GM21528 (cell line): ENCODE measurements around the gene TCTN3.
"Not testable (repeated sequence)": the region's sequence is repeated elsewhere in the genome, so short reads cannot be mapped to it uniquely, and the experiment has no call there.

ENCODE experiments used
- ATAC-seq: cut with Tn5 transposase; IDR thresholded peaks from one replicate; pipeline ENCODE4 v1.9.1; 2021; ENCODE audit warnings: mild to moderate bottlenecking, moderate library complexity; ENCODE audit not compliant: unreplicated experiment, low FRiP score

Gene TCTN3

GRCh38 chr10:95693668-95694534, at the start of gene TCTN3:
TCTN3 (minus strand) TSS chr10:95693927; CDS start chr10:95693899, 28 bp downstream.
- peak; percentile 99 for ATAC-seq

DNA sequence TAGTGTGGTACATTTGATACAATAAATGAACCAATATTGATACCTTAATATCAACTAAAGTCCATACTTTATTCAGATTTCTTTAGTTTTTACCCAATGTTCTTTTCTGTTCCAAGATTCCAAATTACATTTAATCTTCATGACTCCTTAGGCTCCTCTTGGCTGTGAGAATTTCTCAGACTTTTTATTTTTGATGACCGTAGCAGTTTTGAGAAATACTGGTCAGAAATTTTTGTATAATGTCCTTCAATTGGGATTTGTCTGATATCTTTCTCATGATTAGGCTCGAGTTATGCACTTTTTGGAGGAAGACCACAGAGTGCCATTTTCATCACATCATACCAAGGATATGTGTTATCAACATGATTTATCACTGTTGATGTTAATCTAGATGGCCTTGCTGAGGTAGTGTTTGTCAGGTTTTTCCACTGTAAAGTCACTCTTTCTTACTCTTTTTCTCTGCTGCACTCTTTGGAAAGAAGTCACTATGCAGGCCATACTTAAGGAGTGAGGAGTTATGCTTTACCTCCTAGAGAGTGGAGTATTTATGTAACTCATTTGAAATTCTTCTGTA, 49.3 kb upstream of the TCTN3 start:
- no peak for ATAC-seq

GRCh38 chr10:95742485-95742884, 48.8 kb upstream of the TCTN3 start:
- no peak for ATAC-seq

GRCh38 chr10:95741807-95742467, 48.2 kb upstream of the TCTN3 start:
- peak; percentile 74 for ATAC-seq

DNA sequence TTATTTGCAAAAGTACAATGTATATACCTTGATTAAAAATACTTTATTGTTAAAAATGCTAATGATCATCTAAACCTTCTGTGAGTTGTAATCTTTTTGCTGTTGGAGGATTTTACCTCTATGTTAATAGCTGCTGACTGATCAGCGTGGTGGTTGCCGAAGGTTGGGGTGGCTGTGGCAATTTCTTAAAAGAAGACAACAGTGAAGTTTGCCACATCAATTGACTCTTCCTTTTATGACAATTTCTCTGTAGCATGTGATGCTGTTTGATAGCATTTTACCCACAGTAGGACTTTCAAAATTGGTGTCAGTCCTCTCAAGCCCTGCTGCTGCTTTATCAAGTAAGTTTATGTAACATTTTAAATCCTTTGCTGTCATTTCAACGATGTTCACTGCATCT, 45.3 kb upstream of the TCTN3 start:
- ATAC-seq, result no peak

GRCh38 chr10:95732907-95733306, 39.2 kb upstream of the TCTN3 start:
- not testable (repeated sequence) for ATAC-seq

- ATAC-seq, result no peak
These were observed 36.5 kb upstream of the TCTN3 start for GRCh38 chr10:95730233-95730632.

DNA sequence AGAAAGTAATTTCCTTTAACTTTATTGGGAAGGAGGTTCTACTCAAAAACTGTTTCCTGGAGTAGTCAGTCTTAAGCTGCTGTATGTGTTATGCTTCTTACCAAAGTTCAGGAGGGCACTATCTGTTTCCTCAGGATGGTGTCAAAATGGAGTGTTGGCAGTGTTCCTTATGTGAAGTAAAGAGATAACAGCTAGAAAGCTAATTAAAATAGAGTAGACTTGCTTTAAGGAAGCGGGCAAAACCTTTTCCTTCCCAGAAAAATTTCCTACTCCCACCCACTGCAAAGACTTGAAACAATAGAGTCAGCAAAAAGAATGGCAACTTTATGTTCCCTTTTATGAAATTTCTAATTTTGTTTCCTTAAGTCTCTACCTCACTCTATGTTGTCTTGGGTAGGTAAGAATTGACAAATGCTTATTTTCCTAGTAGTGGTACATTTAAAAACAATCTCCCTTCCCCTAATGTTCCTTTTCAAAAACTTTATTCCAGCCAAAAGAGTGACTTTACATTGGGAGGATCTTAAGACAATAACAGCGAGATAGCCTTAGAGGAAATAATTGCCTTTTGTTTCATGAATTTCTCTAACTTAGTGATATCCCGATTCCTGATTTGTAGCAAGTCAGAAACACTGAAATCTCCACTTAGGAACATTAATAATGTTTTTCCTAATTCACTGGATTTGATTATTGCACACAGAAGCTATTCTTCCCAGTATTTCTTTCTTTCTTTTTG, 35.8 kb upstream of the TCTN3 start:
- ATAC-seq, result no peak

DNA sequence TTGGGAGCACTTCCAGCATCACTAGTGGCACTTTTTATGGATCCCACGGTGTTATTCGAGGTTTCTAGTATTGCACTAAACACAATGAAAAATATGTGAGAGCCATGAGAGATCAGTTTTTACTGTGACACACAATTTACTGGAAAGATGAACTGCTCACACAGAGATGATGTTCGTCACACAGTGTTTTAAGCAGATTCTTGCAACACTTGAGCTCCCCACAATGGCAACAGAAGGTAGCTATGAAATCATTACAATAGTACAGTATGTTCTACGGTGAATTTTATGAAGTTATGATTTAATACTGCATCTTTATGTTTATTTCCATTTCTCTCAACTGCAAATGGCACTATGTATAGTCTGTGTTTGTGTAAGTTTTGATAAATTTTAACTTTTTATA, 34.8 kb upstream of the TCTN3 start:
- no peak for ATAC-seq

DNA sequence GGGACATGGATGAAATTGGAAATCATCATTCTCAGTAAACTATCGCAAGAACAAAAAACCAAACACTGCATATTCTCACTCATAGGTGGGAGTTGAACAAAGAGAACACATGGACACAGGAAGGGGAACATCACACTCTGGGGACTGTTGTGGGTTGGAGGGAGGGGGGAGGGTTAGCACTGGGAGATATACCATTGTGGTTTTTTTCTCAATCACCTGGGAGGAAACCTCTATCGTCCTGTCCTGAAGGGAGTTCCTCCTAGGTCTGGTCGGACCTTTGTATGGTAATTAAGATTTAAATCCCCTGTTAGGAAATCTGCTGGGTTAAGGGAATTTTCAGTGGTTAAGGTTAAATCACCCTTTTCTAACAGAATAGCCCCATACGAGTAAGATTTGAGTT, 28.8 kb upstream of the TCTN3 start:
- not testable (repeated sequence) for ATAC-seq

DNA sequence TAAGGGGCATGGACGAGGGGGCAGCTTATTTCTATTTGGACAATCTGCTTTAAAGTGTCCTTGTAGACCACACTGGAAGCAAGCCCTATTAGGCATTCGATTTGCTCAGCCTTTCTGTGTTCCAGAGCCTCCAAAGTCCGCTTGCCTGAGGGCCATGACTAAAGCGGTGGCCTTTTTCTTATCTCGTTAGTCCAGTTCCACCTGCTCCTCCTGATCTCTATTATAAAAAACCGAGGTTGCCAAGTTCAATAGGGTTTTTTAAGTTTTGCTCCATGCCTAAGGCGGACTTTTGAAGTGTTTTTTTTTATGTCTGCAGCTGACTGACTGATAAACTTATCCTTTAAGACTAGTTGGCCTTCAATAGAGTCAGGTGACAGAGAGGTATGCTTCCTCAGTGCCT, 27.0 kb upstream of the TCTN3 start:
- ATAC-seq, result not testable (repeated sequence)

DNA sequence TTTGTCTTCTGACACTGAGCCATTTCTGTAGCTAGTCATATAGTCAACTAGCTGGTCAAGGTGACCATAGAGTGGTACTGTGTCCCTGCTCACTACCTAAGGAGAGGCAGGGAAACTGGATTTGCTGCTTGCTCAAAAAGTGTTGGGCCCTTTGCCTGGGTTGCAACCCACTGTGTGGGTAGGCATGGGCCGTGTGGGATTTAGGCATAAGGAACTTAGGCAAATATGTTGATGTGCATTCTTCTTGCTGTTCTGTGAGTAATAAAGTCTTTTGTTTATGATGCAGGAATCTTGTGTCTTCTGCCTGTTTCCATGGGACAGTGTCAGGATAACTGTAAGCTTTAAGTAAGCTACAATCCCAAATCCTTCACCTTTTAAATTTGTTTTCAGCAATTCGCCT, 23.1 kb upstream of the TCTN3 start:
- no peak for ATAC-seq

DNA sequence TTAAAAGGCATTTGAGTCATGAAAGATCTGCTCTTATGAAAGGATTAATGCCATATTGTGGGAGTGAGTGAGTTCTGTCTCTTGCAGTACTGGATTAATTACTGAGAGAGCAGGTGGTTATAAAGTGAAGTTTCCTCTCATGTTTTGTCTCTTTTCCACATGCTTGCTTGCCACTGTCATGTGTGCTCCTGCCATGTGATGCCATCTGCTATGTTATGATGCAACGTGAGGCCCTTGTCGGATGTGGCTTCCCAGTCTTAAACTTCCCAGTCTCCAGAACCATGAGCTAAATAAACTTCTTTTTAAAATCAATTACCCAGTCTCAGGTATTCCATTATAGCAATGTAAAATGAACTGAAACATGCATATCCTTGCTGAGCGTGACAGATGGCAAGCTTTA, 22.7 kb upstream of the TCTN3 start:
- ATAC-seq, result no peak

DNA sequence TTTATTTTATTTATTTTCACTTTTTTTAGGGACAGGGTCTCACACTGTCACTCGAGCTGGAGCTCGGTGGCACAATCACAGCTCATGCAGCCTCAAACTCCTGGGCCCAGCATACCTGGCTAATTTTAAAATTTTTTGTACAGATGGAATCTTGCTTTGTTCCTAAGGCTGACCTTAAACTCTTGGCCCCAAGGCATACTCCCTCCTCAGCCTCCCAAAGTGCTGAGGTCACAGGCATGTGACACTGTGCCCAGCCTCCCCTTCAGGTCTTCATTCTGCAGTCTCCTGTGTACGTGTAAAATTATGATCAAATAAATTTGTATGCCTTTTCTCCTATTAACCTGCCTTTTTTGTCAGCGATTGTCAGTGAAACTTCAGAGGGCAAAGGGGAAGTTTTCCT, 17.8 kb upstream of the TCTN3 start:
- no peak for ATAC-seq

DNA sequence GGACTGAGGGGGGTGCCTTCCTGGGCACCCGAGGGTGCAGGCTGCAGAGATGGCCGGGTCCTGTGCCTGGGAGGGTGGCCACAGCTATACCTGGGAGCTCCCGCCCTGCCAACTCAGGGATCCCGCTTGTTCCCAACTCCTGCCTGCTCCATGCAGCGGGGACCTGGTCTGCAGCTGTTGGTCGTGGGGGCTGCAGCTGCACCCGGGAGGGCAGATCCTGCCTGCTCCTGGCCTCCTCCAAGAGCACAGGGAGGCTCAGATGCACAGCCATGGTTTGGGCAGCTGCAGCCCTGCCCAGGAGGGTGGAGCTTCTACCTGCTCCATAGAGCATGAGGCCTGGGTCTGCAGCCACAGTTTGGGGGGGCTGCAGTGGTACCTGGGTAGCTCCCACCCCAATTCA, 13.3 kb upstream of the TCTN3 start:
- no peak for ATAC-seq

GRCh38 chr10:95706573-95706972, 12.8 kb upstream of the TCTN3 start:
- ATAC-seq, result no peak

GRCh38 chr10:95698415-95698814, 4.7 kb upstream of the TCTN3 start:
- no peak for ATAC-seq

DNA sequence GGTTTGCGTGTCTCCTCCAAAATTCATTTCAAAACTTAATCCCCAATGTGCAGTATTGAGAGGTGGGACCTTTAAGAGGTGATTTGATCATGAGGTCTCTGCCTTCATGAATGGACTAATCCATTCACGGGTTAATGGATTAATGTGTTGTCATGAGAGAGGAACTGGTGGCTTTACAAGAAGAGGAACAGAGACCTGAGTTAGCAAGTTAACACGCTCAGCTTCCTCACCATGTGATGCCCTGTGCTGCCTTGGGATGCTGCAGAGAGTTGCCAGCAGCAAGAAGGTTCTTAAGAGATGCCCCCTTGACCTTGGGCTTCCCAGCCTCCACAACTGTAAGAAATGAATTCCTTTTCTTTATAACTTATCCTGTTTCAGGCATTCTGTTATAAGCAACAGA, 3.7 kb upstream of the TCTN3 start:
- no peak for ATAC-seq

GRCh38 chr10:95694665-95695064, 938 bp upstream of the TCTN3 start:
- no peak for ATAC-seq

- ATAC-seq, result peak; percentile 2
These were observed 558 bp downstream of the TCTN3 start for GRCh38 chr10:95693071-95693667.

GRCh38 chr10:95691281-95691680, 2.4 kb downstream of the TCTN3 start:
- ATAC-seq, result no peak
